NCI-H1048 (cell line): ENCODE data around the gene UNC79.

ENCODE experiments used
- DNase-seq: peaks from one replicate; lab custom pipeline; 2025; lab: John Stamatoyannopoulos, UW

Gene UNC79

GRCh38 chr14:93708800-93709199, 278.1 kb downstream of the UNC79 start:
- no peak for DNase-seq

- DNase-seq = no peak
Measured at GRCh38 chr14:93709249-93709648, 278.5 kb downstream of the UNC79 start.

GRCh38 chr14:93712079-93712837, 281.5 kb downstream of the UNC79 start:
- DNase-seq = no peak

DNA sequence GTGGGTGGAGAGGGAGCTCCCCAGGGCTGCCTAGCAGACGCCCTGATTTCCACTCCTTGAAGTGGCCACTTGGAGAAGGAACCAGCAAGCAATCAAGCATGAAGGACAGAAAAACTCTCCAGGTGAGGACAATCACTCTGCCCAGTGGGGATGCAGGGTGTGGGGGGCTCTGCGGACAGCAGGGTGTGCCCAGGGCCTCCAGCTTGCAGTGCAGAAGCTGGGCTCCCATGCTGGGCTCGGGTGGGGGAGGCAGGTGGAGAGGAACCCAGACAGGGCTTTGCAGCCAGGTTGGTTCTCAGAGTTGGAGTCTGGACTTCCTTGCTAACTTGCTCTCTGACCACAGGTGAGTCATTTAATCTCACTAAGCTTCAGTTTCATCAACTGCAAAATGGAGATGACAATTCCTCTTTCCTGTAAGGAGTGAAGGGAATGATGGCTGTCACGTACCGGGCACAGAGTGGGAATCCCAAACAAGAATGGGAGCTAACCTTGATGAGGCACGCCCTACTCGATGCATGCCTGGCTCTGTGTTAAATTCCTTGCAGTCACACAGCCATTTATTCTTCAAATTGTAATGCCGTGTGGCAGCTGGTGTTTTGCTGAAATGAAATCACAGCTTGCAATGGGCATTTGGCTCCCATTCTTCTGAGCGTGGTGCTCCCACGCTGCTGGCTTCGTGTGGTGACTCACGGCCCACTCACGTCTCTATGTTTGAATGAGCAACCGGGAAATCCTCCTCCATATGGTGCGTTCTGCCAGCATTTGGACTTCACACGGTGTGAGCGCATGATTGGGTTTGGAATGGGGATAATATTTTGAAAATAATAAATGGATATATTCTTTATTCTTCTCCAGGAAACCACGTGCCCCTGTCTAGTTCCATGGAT, 282.3 kb downstream of the UNC79 start:
- no peak for DNase-seq

DNA sequence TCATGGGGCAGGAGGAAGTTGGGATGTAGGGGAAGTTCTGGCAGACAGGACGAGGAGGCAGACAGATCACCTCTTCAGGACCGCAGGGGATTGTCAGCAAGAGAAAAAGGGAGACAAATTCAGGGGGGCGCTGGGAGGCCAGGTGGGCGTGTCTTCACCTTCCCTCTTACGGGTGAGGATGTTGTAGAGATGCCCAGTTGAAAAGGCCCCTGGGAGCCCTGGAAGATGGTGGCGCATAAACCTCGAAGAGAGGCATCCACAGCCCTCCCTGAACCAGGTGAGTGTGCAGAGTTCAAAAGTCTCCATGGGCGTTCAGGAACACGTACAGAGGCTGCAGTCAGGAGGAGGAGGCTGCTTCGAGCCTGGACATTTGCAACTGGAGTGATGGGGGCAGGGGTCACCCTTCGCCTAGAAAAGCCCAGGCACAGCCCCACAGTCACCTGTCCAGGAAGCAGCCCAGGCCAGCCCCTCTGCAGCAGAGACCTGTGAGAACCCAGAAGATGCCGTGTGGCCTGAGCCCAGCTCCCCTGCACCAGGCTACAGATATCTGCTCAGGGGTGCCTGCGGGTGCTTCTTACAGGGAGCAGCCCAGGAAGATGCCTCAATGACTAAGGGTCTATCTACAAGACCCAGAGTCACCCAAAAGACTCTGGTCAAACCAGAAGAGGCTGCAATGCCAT, 283.1 kb downstream of the UNC79 start:
- DNase-seq = no peak

DNA sequence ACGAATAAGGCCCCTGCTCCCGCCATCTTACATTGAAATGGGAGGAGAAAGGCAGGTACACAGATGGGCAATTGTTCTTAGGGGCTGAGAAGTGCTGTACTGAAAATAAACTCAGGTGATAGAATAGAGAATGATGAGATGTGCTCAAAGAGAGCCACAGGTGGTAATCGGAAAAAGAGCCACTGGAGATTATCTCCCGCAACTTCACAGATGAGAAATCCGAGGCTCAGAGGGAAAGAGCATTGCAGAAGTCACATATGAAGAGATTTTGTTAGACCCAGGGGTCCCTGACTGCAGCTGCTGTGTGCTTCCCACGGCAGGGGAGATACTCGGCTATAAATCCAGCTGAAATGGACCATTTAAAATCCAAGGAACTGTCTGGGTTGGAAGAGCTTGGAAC, 283.9 kb downstream of the UNC79 start:
- no peak for DNase-seq

- no peak for DNase-seq
Measured at GRCh38 chr14:93715279-93715927, 284.7 kb downstream of the UNC79 start.

DNA sequence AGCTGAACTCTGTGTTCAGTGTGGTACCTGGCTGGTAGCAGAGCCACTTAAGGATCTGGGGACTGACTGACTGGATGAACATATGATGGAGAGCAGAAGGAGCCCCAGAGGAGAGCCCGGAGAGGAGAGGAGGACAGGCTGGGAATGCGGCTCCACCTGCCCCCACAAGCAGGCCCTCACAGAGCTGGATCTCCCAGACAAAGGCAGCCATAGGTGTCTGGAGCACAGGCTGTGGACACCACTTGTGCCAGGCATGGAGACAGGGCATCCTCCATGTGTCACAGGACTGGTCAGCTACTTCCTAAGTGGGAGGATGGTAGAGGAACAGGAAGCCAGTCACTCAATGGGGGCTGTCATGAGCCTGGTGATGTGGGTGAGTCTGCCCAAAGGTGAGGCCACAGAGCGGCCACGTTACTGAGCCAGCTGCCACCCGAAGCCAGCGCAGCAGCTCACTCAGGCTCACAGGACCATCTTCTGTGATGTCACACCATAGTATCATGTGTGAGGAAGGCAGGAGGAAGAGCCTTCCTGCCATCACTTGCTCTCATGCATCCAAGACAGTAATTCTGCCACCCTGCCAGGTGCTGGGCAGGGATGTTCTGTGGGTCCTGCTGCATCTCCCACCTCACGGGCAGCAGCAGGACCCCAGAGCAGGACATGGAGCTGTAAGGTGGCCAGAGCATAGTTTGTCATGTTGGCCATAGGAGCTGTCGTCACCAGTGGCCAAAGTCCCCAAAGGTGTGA, 285.4 kb downstream of the UNC79 start:
- DNase-seq = no peak

DNA sequence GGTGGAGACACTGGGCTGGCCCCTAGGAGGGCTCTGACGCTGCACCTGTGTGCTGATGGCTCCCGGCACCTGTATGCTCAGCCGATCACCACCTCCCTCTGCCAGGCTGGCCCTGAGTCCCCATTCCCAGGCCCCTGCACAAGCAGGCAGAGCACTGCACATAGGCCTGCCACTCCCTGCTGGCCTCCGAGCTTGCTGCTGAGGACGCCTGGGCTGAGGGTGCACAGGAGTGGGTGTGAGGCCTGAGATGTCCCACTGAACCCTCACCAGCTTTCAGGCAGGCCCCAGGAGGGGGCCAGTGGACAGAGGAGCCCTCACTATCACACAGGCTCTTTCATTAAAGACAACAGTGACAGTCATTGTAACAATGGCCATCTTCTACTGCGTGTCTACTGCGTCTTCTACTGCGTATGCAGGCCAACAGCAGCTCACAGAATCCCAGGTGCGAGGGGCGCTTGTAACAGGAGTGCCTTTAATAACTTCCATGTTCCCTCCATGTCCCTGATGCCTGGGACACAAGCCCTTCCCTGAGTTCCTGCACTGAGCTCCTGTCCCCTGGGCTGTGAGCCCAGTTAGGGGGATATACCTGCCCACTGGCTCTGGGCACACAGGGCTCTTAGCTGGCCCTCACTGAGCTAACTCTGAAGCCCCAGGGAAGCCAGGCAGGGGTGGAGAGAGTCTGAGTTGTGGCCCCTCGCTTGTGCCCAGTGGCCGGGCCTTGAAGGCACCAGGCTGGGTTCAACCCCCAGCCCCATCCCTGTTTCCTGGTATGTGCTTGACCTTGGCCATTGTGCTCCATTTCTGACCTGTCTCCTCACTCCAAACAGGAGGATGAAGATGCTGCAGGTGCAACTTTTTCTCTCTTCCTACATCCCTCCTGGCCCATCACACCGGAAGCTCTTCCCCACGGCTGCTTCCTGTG, 286.3 kb downstream of the UNC79 start:
- DNase-seq = no peak

- DNase-seq = no peak
Measured at GRCh38 chr14:93717668-93718320, 287.1 kb downstream of the UNC79 start.

- DNase-seq = no peak
Measured at GRCh38 chr14:93719256-93719655, 288.5 kb downstream of the UNC79 start.

DNA sequence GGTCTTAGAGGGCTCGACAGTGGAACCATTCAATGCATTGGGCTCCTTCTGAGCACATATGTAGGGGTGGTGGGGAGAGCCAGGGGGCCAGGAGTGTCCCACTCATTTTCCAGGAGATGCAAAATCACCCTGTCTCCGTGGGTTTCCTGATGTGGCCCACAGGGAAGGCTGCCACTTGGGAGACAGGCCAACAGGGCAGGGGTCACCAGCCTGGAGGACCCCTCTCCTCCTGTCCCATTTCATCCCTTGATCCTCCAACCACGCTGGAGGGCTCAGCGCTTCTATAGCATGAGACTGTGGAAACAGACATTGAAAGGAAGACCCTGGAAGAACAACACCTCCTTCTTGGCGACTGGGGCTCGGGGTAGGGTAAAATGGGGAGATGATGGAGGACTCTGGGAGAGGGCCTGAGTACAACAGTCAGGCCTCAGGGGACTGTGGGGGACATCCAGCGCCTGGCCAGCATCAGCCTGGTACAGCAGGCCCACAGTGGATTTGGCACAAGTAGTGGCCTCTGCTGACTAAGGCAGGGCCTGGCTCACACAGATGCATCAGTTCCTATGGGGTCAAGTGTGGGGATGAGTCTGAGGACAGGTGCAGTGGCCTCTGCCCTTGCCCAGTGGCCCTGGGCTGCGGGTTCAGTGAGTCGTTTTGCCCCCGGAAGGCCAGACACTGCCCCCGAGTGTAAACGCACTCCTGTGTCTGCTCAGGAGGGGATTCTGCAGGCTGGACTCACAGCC, 289.5 kb downstream of the UNC79 start:
- DNase-seq = no peak

DNA sequence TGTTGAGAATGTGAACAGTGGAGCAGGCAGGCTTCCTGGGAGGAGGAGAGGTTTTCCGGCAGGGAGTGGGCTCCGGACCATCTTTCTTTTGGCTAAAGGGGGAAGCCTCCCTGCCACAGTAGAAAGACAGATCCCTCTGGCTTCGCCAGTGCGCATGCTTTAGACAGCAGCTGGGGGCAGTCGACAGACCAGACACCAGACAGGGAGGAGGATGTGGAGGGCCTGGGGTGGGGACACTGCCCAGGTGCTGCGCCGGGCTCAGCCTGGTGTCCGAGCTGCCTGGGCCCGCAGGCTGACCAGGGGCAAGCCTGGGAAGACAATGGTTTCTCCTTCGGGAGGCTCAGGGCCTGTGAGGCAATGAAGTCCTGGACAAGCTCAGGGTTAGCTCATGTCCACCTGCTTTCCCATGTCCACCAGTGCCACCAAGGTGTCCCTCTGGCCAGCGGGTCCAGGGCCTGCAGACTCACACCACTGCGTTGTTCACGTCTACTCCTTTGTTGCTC, 290.3 kb downstream of the UNC79 start:
- DNase-seq = no peak

DNA sequence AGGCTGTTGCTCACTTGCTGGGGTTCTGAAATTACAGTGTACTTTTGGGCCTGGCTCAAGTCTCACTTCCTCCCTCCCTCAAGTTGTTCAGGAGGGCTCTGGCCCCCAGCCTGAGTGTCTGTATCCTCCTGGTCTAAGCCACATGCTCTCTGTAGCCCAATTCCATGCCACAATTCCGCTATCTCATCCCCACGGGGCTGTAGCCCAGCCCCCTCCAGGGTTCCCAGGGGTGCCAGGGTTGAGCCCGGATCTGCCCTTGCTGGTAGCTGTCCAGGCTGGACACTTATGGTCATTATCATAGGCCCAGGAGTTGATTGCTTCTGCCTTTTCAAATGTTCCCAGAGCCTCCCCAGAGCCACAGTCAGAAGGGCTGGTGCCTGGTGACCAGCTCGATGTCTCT, 292.3 kb downstream of the UNC79 start:
- no peak for DNase-seq

DNA sequence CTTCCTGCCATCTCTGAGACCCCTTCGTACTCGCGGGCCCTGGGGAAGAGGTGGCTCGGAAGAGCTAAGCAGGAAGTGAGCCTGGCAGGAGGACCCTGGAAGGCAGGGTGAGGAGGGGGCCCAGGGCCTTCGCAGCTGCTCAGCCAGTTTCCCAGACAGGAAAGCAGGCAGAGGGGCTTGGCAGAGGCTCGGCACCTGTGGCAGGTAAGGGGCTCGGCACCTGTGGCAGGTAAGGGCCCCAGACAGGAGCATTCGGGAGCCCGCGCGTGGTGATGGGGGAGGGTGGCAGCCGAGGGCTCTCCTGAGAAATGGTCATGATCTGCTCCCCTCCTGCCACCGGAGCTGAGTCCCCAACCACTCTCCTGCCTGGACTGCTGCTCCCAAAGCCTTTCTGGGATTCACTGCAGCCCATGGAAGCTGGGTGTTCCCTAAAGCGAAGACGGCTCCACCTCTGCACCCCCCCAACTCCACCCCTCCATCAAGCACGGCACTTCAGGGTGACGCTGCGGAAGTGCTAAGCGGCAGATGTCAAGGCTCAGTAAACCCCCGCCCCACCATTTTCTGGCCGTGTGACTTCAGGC, 294.4 kb downstream of the UNC79 start:
- no peak for DNase-seq

DNA sequence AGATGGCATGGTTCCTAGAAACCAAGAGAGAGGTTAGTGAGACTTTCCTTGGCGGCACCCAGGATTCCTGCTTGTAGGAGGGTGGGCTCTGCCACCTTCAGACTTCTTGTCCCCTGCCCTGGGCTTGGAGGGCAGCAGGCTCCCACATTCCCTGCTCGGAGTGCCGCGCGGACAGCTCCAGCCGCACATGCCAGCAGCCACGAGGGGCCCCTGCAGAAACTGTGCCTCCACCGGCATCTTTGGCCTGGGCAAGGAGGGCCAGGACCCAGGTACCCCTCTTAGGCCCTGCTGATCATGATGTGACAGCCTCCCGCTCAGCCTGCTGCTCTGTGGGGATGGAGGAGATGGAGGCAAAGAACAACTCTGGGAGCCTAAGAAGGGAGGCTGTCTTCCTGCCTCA, 295.3 kb downstream of the UNC79 start:
- no peak for DNase-seq

- no peak for DNase-seq
Measured at GRCh38 chr14:93727039-93727740, 296.5 kb downstream of the UNC79 start.
